VCaP (cell line): Measurements from ENCODE around the gene LIPG.
"Not testable (repeated sequence)": the region's sequence is repeated elsewhere in the genome, so short reads cannot be mapped to it uniquely, and the experiment has no call there.

Experiments
- H3K27ac ChIP-seq: fragments of 450-650 bp; 2 replicates; pipeline ENCODE4 v1.5.1; 2017
- TF ChIP-seq, protein P1 (sequence below): fragments of 450-650 bp; conservative IDR thresholded peaks from 2 replicates; pipeline ENCODE4 v1.5.1; 2017; ENCODE audit warnings: mild to moderate bottlenecking, moderate library complexity

The LIPG gene

GRCh38 chr18:49582579-49582978 lies 20.7 kb downstream of the LIPG start:
- TF ChIP-seq, protein P1, sequence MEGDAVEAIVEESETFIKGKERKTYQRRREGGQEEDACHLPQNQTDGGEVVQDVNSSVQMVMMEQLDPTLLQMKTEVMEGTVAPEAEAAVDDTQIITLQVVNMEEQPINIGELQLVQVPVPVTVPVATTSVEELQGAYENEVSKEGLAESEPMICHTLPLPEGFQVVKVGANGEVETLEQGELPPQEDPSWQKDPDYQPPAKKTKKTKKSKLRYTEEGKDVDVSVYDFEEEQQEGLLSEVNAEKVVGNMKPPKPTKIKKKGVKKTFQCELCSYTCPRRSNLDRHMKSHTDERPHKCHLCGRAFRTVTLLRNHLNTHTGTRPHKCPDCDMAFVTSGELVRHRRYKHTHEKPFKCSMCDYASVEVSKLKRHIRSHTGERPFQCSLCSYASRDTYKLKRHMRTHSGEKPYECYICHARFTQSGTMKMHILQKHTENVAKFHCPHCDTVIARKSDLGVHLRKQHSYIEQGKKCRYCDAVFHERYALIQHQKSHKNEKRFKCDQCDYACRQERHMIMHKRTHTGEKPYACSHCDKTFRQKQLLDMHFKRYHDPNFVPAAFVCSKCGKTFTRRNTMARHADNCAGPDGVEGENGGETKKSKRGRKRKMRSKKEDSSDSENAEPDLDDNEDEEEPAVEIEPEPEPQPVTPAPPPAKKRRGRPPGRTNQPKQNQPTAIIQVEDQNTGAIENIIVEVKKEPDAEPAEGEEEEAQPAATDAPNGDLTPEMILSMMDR, result no peak
- H3K27ac ChIP-seq, result no peak overlapping the region

DNA sequence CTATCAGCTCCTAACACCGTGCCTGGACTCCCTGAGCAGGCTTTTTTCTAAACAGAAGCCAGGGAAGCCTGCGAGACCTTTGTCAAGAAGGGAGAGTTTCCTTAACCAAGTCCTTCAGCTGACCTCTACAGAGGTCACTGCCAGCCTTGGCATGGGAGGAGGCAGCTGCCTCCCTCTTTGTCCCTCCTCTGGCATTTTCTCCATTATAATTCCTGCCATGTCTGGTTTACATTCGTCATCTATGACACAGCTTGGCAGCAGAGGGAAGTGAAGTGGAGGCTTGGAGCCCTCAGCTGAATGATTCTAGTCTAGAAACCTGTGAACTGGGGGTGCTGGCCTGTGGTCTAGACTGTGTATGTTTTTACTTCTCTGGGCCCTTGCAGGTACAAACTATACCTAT lies 22.5 kb downstream of the LIPG start:
- TF ChIP-seq, protein P1, result no peak
- no peak overlapping the region for H3K27ac ChIP-seq

- H3K27ac ChIP-seq, result not testable (repeated sequence)
Observed at GRCh38 chr18:49584951-49585350, 23.1 kb downstream of the LIPG start.

DNA sequence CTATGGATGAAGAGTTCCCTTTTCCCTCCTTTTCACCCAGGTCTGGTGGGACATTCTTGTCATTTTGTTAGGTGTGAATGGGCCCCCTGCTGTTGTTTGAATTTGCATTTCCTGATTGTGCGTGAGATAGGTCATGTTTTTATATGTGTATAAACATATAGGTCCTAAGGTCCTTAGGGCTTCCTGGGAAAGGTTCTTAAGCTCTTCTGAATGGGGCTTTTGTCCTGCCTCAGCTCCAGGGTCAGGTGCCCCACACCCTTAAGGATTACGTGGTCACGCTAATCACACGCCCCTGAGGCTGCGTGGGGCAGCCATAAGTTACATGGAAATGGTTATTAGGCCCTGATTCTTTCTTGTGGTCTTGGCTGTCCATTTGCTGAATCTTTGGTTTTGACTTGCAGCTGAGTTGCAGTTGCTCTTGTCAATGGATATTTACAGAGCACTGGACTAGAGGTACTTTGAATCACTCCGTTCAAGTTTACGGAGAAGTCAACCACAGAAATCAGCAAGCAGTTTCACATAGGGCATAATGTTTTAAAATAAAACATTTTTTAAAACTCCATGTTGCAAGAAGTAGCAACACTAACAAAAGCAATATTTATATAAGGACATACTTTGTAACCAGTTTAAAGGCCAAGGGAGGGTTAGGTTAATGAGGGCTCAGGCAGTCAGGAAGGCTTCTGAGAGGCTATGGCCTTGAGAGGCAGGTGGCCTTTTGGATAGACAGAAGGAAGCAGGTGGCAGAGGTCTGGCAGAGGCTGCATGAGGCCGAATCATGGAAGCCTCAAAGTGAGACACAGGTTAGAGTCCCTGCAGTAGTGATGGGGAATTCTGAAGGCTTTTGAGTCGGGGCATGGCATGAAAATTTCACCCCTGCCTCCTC lies 24.2 kb downstream of the LIPG start:
- TF ChIP-seq, protein P1, result no peak
- H3K27ac ChIP-seq, result no peak overlapping the region

DNA sequence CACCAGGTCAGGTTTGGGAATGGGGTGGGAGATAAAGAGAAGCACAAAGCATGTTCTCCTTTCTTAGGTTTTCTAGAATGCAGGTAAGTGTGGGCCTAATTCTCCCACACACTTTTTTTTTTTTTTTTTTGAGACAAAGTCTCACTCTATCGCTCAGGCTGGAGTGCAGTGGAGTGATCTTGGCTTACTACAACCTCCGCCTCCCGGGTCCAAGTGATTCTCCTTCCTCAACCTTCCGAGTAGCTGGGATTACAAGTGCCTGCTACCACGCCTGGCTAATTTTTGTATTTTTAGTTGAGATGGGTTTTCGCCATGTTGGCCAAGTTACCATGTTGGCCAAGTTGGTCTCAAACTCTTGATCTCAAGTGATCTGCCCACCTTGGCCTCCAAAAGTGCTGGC lies 26.3 kb downstream of the LIPG start:
- H3K27ac ChIP-seq, result no peak overlapping the region
- TF ChIP-seq, protein P1, result no peak

DNA sequence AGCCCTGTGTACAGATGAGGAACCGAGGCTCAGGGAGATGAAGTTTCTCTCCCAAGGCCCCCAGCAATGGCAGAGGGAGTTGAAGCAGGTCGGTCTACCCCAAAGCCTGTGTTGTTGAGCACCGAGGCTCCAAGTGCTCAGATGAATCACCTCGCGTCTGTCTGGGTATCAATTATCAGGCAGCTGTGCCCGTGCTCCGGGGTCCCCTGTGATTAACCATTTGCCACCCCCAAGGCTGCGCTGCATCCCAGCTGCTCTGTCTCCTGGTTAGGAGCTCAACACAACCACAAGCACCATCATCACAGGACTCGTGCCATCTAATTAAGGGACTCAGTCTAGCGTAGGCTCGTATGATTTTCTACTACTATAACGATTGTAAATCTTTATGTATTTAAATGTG lies 27.1 kb downstream of the LIPG start:
- TF ChIP-seq, protein P1, result no peak
- no peak overlapping the region for H3K27ac ChIP-seq

- TF ChIP-seq, protein P1, result no peak
- peak overlapping the region; percentile 72 for H3K27ac ChIP-seq
Observed at GRCh38 chr18:49590608-49591007, 28.8 kb downstream of the LIPG start.

DNA sequence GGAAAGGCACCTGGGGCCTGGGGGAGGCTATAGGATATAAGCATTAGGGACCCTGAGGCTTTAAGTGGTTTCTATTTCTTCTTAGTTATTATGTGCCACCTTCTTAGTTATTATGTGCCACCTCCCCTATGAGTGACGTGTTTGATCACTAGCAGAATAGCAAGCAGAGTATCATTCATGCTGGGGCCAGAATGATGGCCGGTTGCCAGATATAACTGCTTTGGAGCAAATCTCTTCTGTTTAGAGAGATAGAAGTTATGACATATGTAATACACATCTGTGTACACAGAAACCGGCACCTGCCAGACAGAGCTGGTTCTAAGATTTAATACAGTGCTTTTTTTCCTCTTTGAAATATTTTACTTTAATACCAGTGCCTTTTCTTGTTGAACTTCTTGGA lies 29.4 kb downstream of the LIPG start:
- TF ChIP-seq, protein P1, result no peak
- H3K27ac ChIP-seq, result peak overlapping the region; percentile 72
